Urinary bladder (tissue), 4 donors: ENCODE results near the gene GFPT2. TPM values are rescaled to one million over a fixed set of nuclear protein-coding genes. Genes with fewer than 3 reads are reported as not detected.

Experiments
- DNase-seq: peaks from one replicate; pipeline ENCODE4 v3.0.0-alpha.2; 2015; ENCODE audit errors: extremely low spot score
- H3K27ac ChIP-seq: one replicate; pipeline ENCODE4 v1.5.1; 2013; ENCODE audit warnings: low read depth, mild to moderate bottlenecking, moderate library complexity
- H3K36me3 ChIP-seq: one replicate; pipeline ENCODE4 v1.6.1; 2013; ENCODE audit warnings: mild to moderate bottlenecking, moderate library complexity; ENCODE audit not compliant: insufficient read depth
- H3K4me1 ChIP-seq: one replicate; pipeline ENCODE4 v1.6.1; 2013; ENCODE audit warnings: mild to moderate bottlenecking, moderate library complexity; ENCODE audit not compliant: insufficient read depth
- H3K4me3 ChIP-seq: one replicate; pipeline ENCODE4 v1.5.1; 2013; ENCODE audit warnings: low read depth, low read length
- WGBS: extraction: QIAGEN DNeasy Blood & Tissue Kit; methylation state at CpG from one replicate; pipeline ENCODE4 v1.1.7; 2013; 5-methylcytosine and 5-hydroxymethylcytosine counted together
- polyA plus RNA-seq: library from polyadenylated mRNA; stranded (reverse); fragments of 200-250 nt; gene quantifications from one replicate; pipeline ENCODE4 v1.2.3, GENCODE V29; 2013
- total RNA-seq: library from RNA; depleted of rRNA; stranded (reverse); fragments of >200 nt; gene quantifications from one replicate; pipeline ENCODE4 v1.2.3, GENCODE V29; 2014
- donor health status: healthy with polysubstance abuse.
- donor health status: healthy.

Gene GFPT2
- total and polyA plus RNA-seq, 2 donors = 14.9 to 28.0 TPM

DNA sequence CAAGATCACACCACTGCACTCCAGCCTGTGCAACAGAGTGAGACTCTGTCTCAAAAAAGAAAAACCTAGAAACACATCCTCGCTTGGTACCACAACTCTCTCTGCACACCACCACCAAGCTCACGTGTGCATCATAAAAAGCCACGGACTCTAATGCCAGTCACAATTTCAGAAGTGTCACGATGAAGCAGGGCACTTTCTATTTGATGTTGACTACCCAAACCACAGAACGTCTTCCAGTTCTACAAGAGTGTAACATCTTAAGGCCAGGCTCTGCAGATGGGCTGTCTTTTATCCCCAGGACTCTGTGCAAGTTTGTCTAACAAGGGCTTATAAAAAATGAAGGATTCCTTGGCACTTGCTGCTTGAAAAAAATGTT, 22.9 kb downstream of the GFPT2 start:
- DNase-seq = no peak
- Histone ChIP-seq H3K4me3 (no peak overlapping the region), H3K27ac (no peak overlapping the region), H3K4me1 (no peaks in the 10 kb centered on the region), H3K36me3 (no peaks in the 10 kb centered on the region)
- 83% methylated on average over 5 of the region's 5 CpGs for WGBS

DNA sequence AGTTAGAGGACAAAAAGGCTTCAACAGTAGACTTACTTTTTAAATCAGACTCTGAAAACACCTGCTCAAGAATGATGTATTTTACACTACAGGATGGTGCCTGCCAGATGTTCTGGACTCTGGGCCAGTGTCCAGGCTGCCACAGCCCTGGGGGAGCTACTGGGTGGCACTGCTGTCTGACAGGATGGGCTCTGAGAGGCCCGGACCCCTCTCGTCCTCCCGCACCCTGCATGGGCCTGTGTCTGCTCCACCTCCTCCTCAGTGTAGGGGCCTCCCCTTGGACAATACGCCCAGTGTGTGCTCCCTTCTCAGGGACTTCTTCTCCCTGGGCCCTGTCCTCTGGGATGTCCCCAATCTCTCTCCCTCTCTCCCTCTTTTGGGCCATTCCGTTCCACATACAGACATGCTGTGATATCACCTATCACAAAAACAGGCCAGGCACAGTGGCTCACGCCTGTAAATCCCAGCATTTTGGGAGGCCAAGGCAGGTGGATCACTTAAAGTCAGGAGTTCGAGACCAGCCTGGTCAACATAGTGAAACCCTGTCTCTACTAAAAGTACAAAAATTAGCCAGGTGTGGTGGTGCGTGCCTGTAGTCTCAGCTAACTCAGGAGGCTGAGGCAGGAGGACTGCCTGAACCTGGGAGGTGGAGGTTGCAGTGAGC, 23.4 kb downstream of the GFPT2 start:
- Histone ChIP-seq H3K27ac (no peak overlapping the region), H3K4me1 (no peaks in the 10 kb centered on the region), H3K36me3 (no peaks in the 10 kb centered on the region), H3K4me3 (no peak overlapping the region)
- DNase-seq = no peak
- 93% methylated on average over 8 of the region's 8 CpGs for WGBS

DNA sequence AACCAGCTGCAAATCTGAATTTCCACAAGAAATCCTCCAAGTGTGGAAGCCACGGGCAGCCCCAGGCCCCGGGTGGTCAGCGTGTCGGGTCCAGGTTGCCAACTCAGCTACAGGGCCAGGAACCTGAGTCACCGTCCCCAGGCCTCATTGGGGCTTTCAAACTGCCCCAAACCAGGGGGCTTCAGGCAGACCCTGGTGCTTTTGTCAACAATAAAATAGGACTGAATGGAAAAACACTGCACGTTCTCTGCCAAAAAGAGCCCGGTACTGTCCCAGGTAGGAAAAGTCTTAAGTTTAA, 24.0 kb downstream of the GFPT2 start:
- no peak overlapping the region for H3K27ac ChIP-seq
- DNase-seq = no peak
- no peaks in the 10 kb centered on the region for H3K36me3 ChIP-seq

DNA sequence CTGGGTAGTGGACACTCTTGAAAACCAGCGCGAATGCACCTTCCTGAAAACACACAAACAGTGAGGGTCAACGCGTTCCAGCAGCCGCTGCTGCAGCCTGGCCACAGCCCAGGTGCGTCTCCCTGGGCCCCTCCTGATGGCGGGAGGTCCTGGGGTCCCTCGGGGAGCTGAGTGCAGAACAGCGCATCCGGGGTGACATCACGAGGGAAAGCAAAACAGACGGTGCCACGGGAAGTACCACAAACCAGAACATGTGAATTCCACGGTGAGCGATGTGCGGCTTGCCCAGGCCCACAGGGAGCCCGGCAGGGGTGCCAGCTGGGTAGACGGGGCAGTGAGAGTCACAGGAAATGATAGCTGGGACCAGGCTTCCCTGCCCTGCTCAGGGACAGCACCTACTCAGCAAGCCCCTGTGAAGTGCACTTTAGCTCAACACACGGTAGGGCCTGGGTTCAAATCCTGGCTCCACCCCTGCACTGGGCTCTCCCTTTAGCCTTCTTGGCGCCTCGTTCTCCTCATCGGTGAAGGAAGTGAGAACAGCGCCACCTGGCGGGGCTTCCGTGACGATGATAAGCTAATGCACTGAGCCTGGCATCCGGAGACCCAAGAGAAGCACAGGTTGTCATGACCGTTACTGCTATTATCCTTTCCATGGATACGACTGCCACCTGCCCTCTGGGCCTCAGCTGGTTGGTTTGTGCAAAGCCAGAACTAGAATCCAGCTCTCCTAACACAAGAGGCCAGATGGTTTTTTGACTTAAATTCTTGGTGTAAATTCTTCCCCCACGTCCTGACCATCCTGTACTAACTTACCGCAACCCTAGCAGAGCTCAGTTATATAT, 24.6 kb downstream of the GFPT2 start:
- 75% methylated on average over 31 of the region's 31 CpGs for WGBS
- H3K4me3 ChIP-seq = no peak overlapping the region
- no peaks in the 10 kb centered on the region for H3K4me1 ChIP-seq
- no peak for DNase-seq
- H3K27ac ChIP-seq = no peak overlapping the region
- no peaks in the 10 kb centered on the region for H3K36me3 ChIP-seq

More for the DNA sequence above, 24.0 kb downstream of the GFPT2 start:
- 97% methylated on average over 7 of the region's 7 CpGs for WGBS
- Histone ChIP-seq H3K4me1 (no peaks in the 10 kb centered on the region), H3K4me3 (no peak overlapping the region)

DNA sequence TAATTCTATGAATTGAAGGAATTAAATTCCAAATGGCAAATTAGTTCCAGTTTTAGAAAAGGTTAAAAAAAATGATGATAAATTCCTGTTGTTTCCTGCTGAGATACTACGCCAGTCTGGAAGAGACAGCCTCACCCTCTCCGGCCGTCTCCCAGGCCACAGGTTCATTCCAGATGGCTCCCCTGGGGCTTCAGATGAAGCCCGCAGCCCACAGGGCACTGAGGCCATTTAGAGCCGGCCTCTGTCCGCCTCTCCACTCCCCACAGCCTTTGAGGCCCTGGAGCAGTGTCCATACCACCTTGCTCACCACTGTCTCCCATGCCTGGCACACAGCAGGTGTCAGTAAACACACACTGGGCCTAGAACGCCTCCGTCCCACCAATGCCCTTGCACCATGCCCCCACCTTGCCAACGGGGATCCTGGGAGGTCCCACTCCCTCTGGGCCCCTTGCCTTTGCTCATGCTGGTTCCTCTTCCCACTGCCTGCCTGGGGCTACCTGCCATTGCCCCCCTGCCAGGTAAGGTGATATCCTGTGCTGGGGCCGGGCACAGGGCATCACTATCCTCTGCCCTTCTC, 26.1 kb downstream of the GFPT2 start:
- 89% methylated on average over 10 of the region's 10 CpGs for WGBS
- Histone ChIP-seq H3K27ac (no peak overlapping the region), H3K4me1 (no peaks in the 10 kb centered on the region), H3K4me3 (no peak overlapping the region), H3K36me3 (no peaks in the 10 kb centered on the region)
- no peak for DNase-seq

DNA sequence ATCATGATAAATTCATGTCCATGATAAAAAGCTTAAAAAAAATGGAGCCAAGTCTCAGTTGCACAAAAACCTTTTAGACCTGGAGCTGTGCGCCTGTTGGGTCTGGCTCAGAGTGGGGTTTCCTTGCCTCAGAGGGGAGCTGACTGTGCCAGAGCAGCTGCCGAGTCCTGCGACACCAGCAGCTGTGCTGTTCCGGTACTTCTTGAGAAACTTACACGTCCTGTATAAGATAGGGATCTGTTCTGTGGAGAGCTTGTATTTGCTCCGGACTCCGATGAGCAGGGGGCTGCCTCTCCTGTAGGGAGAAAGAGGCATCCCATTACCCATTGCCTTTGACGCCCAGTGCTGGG, 28.6 kb downstream of the GFPT2 start:
- Histone ChIP-seq H3K36me3 (no peaks in the 10 kb centered on the region), H3K4me1 (no peaks in the 10 kb centered on the region), H3K27ac (no peak overlapping the region), H3K4me3 (no peak overlapping the region)
- 65% methylated on average over 8 of the region's 8 CpGs for WGBS
- DNase-seq = no peak

DNA sequence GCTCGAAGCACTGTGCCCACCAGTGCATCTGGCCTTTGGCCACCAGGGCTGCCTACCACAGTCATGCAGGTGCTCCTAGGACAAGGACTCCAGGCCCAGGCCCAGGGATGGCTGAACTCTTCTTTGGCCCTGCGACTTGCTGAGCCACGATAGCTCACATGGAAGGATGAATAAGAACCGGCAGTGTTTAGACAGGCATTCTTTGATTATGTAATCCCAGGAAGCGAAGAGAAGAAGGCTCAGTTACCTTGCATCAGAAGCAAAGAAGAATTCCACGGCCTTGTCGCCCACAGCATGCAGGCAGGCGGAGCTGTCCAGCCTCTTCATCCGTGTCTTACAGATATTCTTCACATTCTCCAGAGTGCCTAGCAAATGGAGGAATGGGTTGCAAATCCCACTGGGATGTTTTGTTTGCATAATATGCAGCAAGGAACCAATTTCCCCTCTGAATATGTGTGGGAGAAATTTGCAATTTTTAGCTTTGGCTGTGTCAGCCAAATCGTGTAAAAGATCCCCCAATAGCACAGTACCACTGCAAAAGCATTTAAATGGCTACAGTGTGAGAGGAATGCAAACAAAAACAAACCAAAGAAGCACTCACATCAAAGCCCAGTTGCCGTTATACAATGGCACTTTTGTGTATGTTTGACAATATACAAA, 29.1 kb downstream of the GFPT2 start:
- Histone ChIP-seq H3K27ac (no peak overlapping the region), H3K36me3 (no peaks in the 10 kb centered on the region), H3K4me3 (no peak overlapping the region), H3K4me1 (no peaks in the 10 kb centered on the region)
- 62% methylated on average over 11 of the region's 11 CpGs for WGBS
- no peak for DNase-seq

DNA sequence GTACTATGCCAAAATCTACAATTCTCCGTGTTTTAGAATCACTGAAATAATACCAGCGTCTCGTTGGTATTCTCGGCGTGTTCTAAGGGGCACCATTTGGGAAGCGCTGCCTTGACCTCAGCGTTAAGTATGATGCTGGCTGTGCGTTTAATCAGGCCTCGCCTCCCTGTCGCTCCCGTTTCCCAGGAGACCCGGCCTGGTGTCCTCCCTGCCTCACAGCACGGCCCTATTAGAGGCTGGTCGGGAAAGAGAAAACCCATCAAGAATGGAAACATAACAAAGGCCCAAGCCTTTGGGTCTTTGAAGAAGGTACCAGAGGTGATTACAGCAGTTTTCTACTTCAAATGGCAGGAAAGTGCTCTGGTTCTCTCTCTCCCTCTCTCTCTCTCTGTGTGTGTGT, 30.0 kb downstream of the GFPT2 start:
- DNase-seq = no peak
- no peak overlapping the region for H3K4me3 ChIP-seq
- no peaks in the 10 kb centered on the region for H3K36me3 ChIP-seq
- no peak overlapping the region for H3K27ac ChIP-seq
- WGBS = 90% methylated on average over 14 of the region's 14 CpGs
- no peaks in the 10 kb centered on the region for H3K4me1 ChIP-seq

DNA sequence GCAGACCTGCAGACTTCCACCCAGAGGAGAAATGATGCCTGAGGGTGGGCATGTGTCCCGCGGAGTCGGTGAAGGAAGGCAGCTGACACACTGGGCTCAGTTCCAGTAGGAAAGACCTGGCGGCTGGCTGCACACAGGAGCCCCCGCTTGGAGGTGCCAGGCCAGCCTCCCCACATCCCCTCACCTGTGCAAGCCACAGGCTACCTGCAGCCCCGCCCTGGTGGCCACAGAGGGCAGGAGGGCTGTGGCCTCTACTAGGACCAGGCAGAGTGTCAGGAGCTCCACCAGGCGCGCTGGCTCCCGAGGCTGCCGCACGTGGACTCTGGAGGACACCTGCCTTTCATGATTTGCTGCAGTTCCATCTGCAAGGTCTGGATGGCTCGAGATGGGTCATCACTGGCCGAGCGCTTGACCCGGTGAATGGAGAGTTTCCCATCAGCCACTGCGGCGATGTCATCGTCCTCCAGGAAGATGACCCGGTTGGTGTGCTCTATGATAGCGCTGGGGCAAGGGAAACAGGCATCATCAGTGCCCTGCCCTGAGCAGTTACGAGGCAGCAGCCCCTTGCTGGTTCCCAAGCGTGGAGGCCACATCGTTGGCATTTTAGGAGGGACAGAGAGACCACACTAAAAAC, 34.6 kb downstream of the GFPT2 start:
- H3K4me3 ChIP-seq = no peak overlapping the region
- WGBS = 90% methylated on average over 23 of the region's 23 CpGs
- no peak overlapping the region for H3K27ac ChIP-seq
- H3K4me1 ChIP-seq = no peaks in the 10 kb centered on the region
- no peak for DNase-seq
- no peaks in the 10 kb centered on the region for H3K36me3 ChIP-seq

DNA sequence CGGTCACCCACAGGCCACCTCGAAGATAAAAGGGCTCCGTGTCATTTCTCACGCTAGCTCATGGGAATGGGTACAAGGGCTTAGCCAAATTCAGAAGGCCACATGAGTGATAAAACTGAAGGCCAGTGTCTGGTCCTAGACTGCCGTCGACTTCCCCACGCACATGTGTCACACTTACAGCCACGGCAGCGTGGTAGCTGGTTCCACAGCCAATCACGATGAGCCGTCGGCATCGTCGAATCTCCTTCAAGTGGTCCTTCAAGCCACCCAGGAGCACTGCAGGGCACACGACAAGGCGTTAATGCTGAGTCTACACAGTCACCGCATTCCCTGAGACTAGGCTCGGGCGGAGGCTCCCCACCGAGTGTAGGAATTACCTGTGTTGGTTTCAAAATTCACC, 36.5 kb downstream of the GFPT2 start:
- no peaks in the 10 kb centered on the region for H3K36me3 ChIP-seq
- no peaks in the 10 kb centered on the region for H3K4me1 ChIP-seq
- no peak overlapping the region for H3K4me3 ChIP-seq
- 95% methylated on average over 20 of the region's 20 CpGs for whole genome bisulfite sequencing
- no peak overlapping the region for H3K27ac ChIP-seq
- no peak for DNase-seq

DNA sequence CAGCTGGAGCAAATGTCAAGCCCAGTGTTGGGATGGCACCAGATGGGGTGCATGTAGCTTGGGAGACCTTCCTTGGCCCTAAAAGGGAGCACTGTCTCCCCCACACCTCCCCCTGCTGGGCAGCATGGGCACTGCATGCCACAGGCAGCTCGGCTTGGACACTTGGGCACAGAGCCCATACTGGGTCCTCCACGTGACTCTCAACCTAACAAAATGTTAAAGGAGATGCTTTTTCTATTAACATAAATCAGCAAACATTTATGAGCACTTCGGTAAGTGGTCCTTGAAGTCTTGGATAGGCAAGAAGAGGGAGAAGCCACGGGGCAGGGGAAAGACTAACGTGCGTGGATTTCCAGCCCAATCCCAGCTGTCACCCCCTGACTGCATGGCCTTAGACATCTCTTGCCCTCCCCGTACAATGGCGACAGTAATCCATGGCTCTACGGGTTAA, 37.3 kb downstream of the GFPT2 start:
- DNase-seq = no peak
- Histone ChIP-seq H3K4me1 (no peaks in the 10 kb centered on the region), H3K27ac (no peak overlapping the region), H3K4me3 (no peak overlapping the region), H3K36me3 (no peaks in the 10 kb centered on the region)
- 67% methylated on average over 9 of the region's 9 CpGs for WGBS

DNA sequence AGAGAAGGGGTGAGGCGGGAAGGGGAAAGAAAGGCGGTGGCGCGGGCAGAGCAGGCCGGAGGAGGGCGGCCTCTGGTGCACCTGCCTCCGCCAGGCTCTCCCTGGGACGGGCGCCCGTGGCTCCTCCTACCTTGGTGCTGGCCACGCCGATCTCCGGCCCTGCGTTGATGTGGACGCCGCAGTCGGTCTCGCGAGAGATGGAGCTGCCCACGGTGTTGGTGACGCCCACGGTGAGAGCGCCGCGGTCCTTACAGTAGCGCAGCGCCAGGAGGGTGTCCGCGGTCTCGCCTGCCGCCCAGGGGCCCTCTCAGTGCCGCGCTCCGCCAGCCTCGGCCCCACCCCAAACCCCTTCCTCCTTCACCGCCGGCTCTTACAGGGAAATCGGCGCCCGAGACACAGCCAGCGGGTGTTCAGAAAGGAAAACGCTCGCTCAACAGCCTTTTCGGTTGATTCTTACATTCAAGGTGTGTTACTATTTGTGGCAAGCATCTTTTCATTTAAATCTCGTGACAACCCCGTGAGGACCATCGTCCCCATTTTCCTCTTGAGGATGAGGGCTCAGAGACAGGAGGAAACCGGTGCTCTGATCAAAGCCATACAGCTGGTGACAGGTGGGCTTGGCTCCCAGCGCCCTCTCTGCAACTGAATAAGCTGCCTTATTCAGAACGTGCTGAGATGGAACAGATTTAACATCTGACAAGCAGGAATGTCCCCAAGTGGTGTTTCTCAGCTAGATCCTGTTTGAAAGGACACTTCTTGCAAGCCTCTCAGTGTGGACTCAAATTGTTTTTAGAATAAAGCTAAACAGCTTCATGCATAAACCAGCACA, 39.2 kb downstream of the GFPT2 start:
- H3K4me3 ChIP-seq = peak overlapping the region; percentile 7
- H3K36me3 ChIP-seq = no peaks in the 10 kb centered on the region
- no peak overlapping the region for H3K27ac ChIP-seq
- peak; percentile 58 for DNase-seq
- WGBS = 92% methylated on average over 50 of the region's 50 CpGs
- H3K4me1 ChIP-seq = no peaks in the 10 kb centered on the region

DNA sequence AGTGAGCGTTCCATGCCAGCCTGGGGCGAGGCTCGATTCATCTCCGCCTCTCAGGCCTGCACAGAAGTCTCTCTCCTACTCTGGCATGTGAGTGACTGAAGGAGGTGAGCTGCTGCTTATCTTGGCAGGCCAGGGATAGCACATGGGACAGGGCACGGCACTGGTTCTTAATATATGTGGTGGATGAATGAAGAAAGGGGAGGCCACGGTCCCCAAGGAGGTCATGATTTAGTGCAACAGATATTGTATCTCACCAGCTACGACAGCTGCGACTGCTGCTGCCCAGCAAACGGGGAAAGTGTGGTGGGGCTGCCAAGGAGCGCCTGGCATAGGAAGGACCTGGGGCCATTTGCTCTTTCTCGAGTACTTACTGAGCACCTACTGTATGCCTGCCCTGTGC, 41.9 kb downstream of the GFPT2 start:
- H3K36me3 ChIP-seq = no peaks in the 10 kb centered on the region
- 90% methylated on average over 11 of the region's 11 CpGs for WGBS
- no peak for DNase-seq

More for the DNA sequence above, 41.9 kb downstream of the GFPT2 start:
- Histone ChIP-seq H3K4me3 (no peak overlapping the region), H3K27ac (no peak overlapping the region), H3K4me1 (no peaks in the 10 kb centered on the region)
